Measurements from ENCODE around the gene TRMT61B. TPM values are rescaled to one million over a fixed set of nuclear protein-coding genes. Genes with fewer than 3 reads are reported as not detected.
A peak's percentile ranks its signal among the peaks of the same experiment; 100 is the strongest.

Gene TRMT61B
- total RNA-seq, 1 experiment from 2014 or later, result 18.3 TPM

DNA sequence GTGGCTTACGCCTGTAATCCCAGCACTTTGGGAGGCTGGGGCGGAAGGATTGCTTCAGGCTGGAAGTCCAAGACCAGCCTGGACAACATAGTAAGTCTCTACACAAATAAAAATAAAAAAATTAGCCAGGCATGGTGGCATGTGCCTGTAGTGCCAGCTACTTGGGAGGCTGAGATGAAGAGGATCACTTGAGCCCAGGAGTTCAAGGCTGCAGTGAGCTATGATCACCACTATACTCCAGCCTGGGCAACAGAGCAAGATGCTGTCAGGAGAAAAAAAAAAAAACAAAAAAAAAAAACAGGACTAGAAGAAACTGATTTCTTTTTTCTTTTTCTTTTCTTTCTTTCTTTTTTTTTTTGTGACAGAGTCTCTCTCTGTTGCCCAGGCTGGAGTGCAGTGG lies 45.9 kb downstream of the TRMT61B start:
- Histone ChIP-seq H3K9me3 (ENCODE audit: low read depth, low read length, poor library complexity, severe bottlenecking) (no peaks in the 10 kb centered on the region), H3K36me3 (ENCODE audit: insufficient read depth, low read length, poor library complexity, severe bottlenecking) (no peaks in the 10 kb centered on the region), H3K4me1 (ENCODE audit: insufficient read depth, low read length, poor library complexity, severe bottlenecking) (no peaks in the 10 kb centered on the region), H3K27me3 (replicated peaks; ENCODE audit: insufficient read depth, low read depth, low read length, poor library complexity) (no peaks in the 10 kb centered on the region), H3K4me3 (ENCODE audit: low read depth, low read length, poor library complexity, severe bottlenecking) (no peak overlapping the region), H3K27ac (ENCODE audit: low read depth, low read length, poor library complexity, severe bottlenecking) (no peak overlapping the region)
- ChIA-PET CTCF (no interaction called here), POLR2A (ENCODE audit: low non-redundant PET) (interaction anchor here (0.6 kb wide), 1 partner anchor 282 kb away, joined by 6 read pairs; no protein-coding TSS in a partner anchor)
- no TSS peak for BruUV-seq (replicated peaks)
- TF ChIP-seq CTCF (conservative IDR thresholded peaks at IDR 0.05; ENCODE audit: low read depth, low read length) (no peak), EZH2 (IDR thresholded peaks at IDR 0.05; ENCODE audit: borderline replicate concordance, low read depth, low read length, poor library complexity, severe bottlenecking) (no peak)
- intact Hi-C loops (cut with micrococcal nuclease; ENCODE audit: unreplicated experiment), result loop anchor here (5.0 to 10.0 kb wide), 3 partner anchors 133 to 1251 kb away; no protein-coding TSS in a partner anchor
- no peak for DNase-seq (ENCODE audit: low spot score)

- no peak for TF ChIP-seq EZH2 (IDR thresholded peaks at IDR 0.05; ENCODE audit: borderline replicate concordance, low read depth, low read length, poor library complexity, severe bottlenecking)
- no peak for TF ChIP-seq CTCF (conservative IDR thresholded peaks at IDR 0.05; ENCODE audit: low read depth, low read length)
- CTCF ChIA-PET, result no interaction called here
- Histone ChIP-seq H3K4me1 (ENCODE audit: insufficient read depth, low read length, poor library complexity, severe bottlenecking) (no peaks in the 10 kb centered on the region), H3K4me3 (ENCODE audit: low read depth, low read length, poor library complexity, severe bottlenecking) (no peak overlapping the region), H3K36me3 (ENCODE audit: insufficient read depth, low read length, poor library complexity, severe bottlenecking) (no peaks in the 10 kb centered on the region), H3K27me3 (replicated peaks; ENCODE audit: insufficient read depth, low read depth, low read length, poor library complexity) (no peaks in the 10 kb centered on the region), H3K27ac (ENCODE audit: low read depth, low read length, poor library complexity, severe bottlenecking) (no peak overlapping the region), H3K9me3 (ENCODE audit: low read depth, low read length, poor library complexity, severe bottlenecking) (no peaks in the 10 kb centered on the region)
- BruUV-seq (replicated peaks), result no TSS peak
- intact Hi-C loops (cut with micrococcal nuclease; ENCODE audit: unreplicated experiment), result loop anchor here (5.0 to 10.0 kb wide), 3 partner anchors 135 to 1253 kb away; no protein-coding TSS in a partner anchor
- POLR2A ChIA-PET (ENCODE audit: low non-redundant PET), result no interaction called here
- no peak for DNase-seq (ENCODE audit: low spot score)
Measured at GRCh38 chr2:28822036-28822435, 48.1 kb downstream of the TRMT61B start.

DNA sequence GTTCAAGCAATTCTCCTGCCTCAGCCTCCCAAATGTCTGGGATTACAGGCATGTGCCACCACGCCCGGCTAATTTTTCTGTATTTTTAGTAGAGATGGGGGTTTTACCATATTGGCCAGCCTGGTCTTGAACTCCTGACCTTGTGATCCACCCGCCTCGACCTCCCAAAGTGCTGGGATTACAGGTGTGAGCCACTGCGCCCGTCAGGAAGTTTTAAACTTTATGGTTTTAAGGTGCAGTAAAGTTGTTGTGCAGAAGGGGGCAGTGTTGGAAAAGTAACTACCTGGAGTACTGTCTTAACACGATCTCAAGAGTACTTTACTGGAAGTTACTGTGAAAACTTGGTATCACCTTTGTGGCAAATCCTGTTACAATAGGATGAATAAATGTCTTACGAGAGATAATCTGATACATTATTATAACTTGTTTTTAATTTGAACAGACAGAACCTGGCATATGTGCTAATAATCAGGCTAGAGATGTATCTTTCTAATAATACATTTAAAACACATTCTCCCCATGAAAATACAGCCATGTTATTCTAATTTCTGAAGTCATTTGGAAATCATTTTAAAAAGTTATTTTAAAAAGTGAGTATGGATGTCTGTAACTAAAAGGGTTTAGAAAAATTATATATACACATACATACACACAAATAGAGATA lies 48.7 kb downstream of the TRMT61B start:
- POLR2A ChIA-PET (ENCODE audit: low non-redundant PET), result no interaction called here
- Histone ChIP-seq H3K36me3 (ENCODE audit: insufficient read depth, low read length, poor library complexity, severe bottlenecking) (no peaks in the 10 kb centered on the region), H3K4me3 (ENCODE audit: low read depth, low read length, poor library complexity, severe bottlenecking) (no peak overlapping the region), H3K27me3 (replicated peaks; ENCODE audit: insufficient read depth, low read depth, low read length, poor library complexity) (no peaks in the 10 kb centered on the region), H3K27ac (ENCODE audit: low read depth, low read length, poor library complexity, severe bottlenecking) (no peak overlapping the region), H3K9me3 (ENCODE audit: low read depth, low read length, poor library complexity, severe bottlenecking) (no peaks in the 10 kb centered on the region), H3K4me1 (ENCODE audit: insufficient read depth, low read length, poor library complexity, severe bottlenecking) (no peaks in the 10 kb centered on the region)
- BruUV-seq (replicated peaks), result no TSS peak
- no peak for TF ChIP-seq EZH2 (IDR thresholded peaks at IDR 0.05; ENCODE audit: borderline replicate concordance, low read depth, low read length, poor library complexity, severe bottlenecking)
- peak; percentile 73 for TF ChIP-seq CTCF (conservative IDR thresholded peaks at IDR 0.05; ENCODE audit: low read depth, low read length)
- CTCF ChIA-PET, result interaction anchor here (0.6 to 1.0 kb wide), 2 partner anchors 13 to 74 kb away, joined by 3 to 4 read pairs; no protein-coding TSS in a partner anchor
- intact Hi-C loops (cut with micrococcal nuclease; ENCODE audit: unreplicated experiment), result loop anchor here (5.0 to 10.0 kb wide), 3 partner anchors 136 to 1253 kb away; no protein-coding TSS in a partner anchor
- DNase-seq (ENCODE audit: low spot score), result peak; percentile 70
